Astrocyte (in vitro differentiated cells and primary cell): ENCODE results near the gene DBR1. TPM values are rescaled to one million over a fixed set of nuclear protein-coding genes. Genes with fewer than 3 reads are reported as not detected.

Experiments used
- DNase-seq: peaks from one replicate; pipeline ENCODE4 v3.0.0-alpha.2; 2010; ENCODE audit warnings: low read depth
- FAIRE-seq: peaks from 2 replicates; lab custom pipeline; 2011; peaks lifted over from hg19 to GRCh38; lab: Jason Lieb, UNC
- H2AFZ ChIP-seq: 2 replicates; pipeline ENCODE4 v1.6.0; 2012; ENCODE audit warnings: low read depth, low read length, inconsistent platforms
- H3K27ac ChIP-seq: 2 replicates; pipeline ENCODE4 v1.5.1; 2011; ENCODE audit warnings: low read depth, low read length, inconsistent platforms
- H3K27me3 ChIP-seq: 2 replicates; pipeline ENCODE4 v1.6.0; 2011; ENCODE audit warnings: low read length, inconsistent platforms; ENCODE audit not compliant: insufficient read depth
- H3K36me3 ChIP-seq: 2 replicates; pipeline ENCODE4 v1.5.1; 2011; ENCODE audit warnings: low read length, inconsistent platforms; ENCODE audit not compliant: insufficient read depth
- H3K4me1 ChIP-seq: 2 replicates; pipeline ENCODE4 v1.5.1; 2011; ENCODE audit warnings: low read length, inconsistent platforms; ENCODE audit not compliant: insufficient read depth
- H3K4me2 ChIP-seq: 2 replicates; pipeline ENCODE4 v1.6.0; 2012; ENCODE audit warnings: low read length, inconsistent platforms
- H3K4me3 ChIP-seq: 2 replicates; pipeline ENCODE4 v1.5.1; 2011; ENCODE audit warnings: low read depth, mild to moderate bottlenecking, low read length, inconsistent platforms; ENCODE audit not compliant: insufficient read depth
- H3K79me2 ChIP-seq: 2 replicates; pipeline ENCODE4 v1.6.0; 2012; ENCODE audit warnings: mild to moderate bottlenecking, low read length, inconsistent platforms; ENCODE audit not compliant: insufficient read depth
- H3K9ac ChIP-seq: 2 replicates; pipeline ENCODE4 v1.6.0; 2012; ENCODE audit warnings: mild to moderate bottlenecking, low read length, inconsistent platforms
- H3K9me3 ChIP-seq: 2 replicates; pipeline ENCODE4 v1.5.1; 2012; ENCODE audit warnings: low read depth, mild to moderate bottlenecking, low read length, inconsistent platforms; ENCODE audit not compliant: insufficient read depth
- H4K20me1 ChIP-seq: 2 replicates; pipeline ENCODE4 v1.6.0; 2012; ENCODE audit warnings: low read length, inconsistent platforms; ENCODE audit not compliant: insufficient read depth
- H3K27ac Mint-ChIP-seq: one replicate; pipeline ENCODE4 v1.8.0; 2021; ENCODE audit warnings: mild to moderate bottlenecking, mixed read lengths; ENCODE audit not compliant: unreplicated experiment
- H3K27me3 Mint-ChIP-seq: one replicate; pipeline ENCODE4 v1.8.0; 2021; ENCODE audit warnings: low read depth, mixed read lengths; ENCODE audit not compliant: unreplicated experiment
- H3K36me3 Mint-ChIP-seq: one replicate; pipeline ENCODE4 v1.8.0; 2021; ENCODE audit warnings: low read depth, mixed read lengths; ENCODE audit not compliant: unreplicated experiment
- H3K4me1 Mint-ChIP-seq: one replicate; pipeline ENCODE4 v1.8.0; 2021; ENCODE audit warnings: low read depth, mixed read lengths; ENCODE audit not compliant: unreplicated experiment
- H3K4me3 Mint-ChIP-seq: one replicate; pipeline ENCODE4 v1.8.0; 2021; ENCODE audit warnings: mild to moderate bottlenecking, moderate library complexity, mixed read lengths; ENCODE audit not compliant: unreplicated experiment
- H3K9me3 Mint-ChIP-seq: one replicate; pipeline ENCODE4 v1.8.0; 2021; ENCODE audit warnings: mild to moderate bottlenecking, mixed read lengths; ENCODE audit not compliant: unreplicated experiment
- EZH2 ChIP-seq: IDR thresholded peaks from 2 replicates; pipeline ENCODE4 v1.6.1; 2012; ENCODE audit warnings: mild to moderate bottlenecking, low read length, inconsistent platforms; ENCODE audit not compliant: insufficient read depth
- total RNA-seq: library from RNA; stranded (reverse); gene quantifications from 2 replicates; pipeline ENCODE4 v1.2.1, GENCODE V29; 2021
- TF ChIP-seq, protein P1 (sequence below): IDR thresholded peaks from 2 replicates; pipeline ENCODE4 v1.5.1; 2011; ENCODE audit warnings: low read depth, mild to moderate bottlenecking, inconsistent platforms, low read length, moderate library complexity; ENCODE audit not compliant: insufficient read depth

DBR1 gene
- total RNA-seq, 1 donor from 2014 or later: 14.8 TPM

DNA sequence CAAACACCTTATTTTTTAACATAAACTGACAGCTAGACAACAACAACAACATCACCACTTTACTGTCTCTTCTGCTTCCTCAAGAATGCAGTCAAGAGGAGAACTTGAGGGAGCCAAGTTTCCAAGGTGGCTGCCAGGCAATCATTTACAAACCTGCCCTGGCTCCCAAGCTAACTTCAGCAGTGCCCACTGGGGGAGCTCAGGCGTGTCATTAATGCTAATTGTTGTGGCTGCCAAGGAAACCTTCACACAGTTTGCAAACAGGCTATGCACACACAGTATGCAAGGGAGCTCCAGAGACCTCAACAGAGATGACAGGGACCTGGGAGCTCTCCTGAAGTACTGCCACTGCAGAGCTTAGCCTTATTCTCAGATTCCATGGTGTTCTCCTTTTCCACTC is 61.4 kb downstream of the DBR1 start:
- Histone ChIP-seq H3K9me3 (no peaks in the 10 kb centered on the region), H4K20me1 (peaks cover 35% of the 10 kb centered on the region), H3K4me2 (peak overlapping the region; percentile 91), H3K4me3 (peak overlapping the region; percentile 3), H2AFZ (no peak overlapping the region), H3K9ac (no peak overlapping the region), H3K36me3 (peaks cover 5% of the 10 kb centered on the region), H3K27me3 (no peaks in the 10 kb centered on the region), H3K27ac (no peak overlapping the region), H3K79me2 (peaks cover 65% of the 10 kb centered on the region), H3K4me1 (peaks cover 9% of the 10 kb centered on the region)
- FAIRE-seq (no peak), DNase-seq (peak; percentile 13)
- Mint-ChIP-seq H3K27me3 (no peaks in the 10 kb centered on the region), H3K27ac (peak overlapping the region; percentile 69), H3K4me1 (peaks cover 13% of the 10 kb centered on the region), H3K9me3 (no peaks in the 10 kb centered on the region), H3K4me3 (peak overlapping the region; percentile 94), H3K36me3 (peaks cover 6% of the 10 kb centered on the region)
- TF ChIP-seq, protein P1, sequence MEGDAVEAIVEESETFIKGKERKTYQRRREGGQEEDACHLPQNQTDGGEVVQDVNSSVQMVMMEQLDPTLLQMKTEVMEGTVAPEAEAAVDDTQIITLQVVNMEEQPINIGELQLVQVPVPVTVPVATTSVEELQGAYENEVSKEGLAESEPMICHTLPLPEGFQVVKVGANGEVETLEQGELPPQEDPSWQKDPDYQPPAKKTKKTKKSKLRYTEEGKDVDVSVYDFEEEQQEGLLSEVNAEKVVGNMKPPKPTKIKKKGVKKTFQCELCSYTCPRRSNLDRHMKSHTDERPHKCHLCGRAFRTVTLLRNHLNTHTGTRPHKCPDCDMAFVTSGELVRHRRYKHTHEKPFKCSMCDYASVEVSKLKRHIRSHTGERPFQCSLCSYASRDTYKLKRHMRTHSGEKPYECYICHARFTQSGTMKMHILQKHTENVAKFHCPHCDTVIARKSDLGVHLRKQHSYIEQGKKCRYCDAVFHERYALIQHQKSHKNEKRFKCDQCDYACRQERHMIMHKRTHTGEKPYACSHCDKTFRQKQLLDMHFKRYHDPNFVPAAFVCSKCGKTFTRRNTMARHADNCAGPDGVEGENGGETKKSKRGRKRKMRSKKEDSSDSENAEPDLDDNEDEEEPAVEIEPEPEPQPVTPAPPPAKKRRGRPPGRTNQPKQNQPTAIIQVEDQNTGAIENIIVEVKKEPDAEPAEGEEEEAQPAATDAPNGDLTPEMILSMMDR: no peak
- no peak for TF ChIP-seq EZH2

DNA sequence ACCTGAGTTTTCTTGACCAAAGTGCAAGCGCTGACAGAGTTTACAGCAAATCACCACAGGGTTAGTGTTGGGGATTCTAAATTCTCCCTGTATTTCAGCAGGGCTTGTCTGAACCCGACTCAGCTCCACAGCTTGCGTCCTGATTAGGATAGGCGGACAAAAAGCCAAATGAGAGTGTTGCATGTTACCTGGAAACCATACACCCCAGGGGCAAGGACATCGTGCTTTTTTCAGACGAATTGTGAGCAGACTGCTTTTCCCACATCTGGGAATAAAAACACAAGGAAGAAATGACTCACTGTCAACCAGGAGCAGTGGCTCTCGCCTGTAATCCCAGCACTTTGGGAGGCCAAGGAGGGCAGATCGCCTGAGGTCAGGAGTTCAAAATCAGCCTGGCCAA is 62.4 kb downstream of the DBR1 start:
- Mint-ChIP-seq H3K4me3 (no peak overlapping the region), H3K4me1 (peaks cover 10% of the 10 kb centered on the region), H3K27me3 (no peaks in the 10 kb centered on the region), H3K27ac (peak overlapping the region; percentile 63), H3K9me3 (no peaks in the 10 kb centered on the region), H3K36me3 (peaks cover 11% of the 10 kb centered on the region)
- H3K79me2 ChIP-seq: peaks cover 75% of the 10 kb centered on the region
- no peaks in the 10 kb centered on the region for H3K9me3 ChIP-seq
- TF ChIP-seq EZH2: no peak
- TF ChIP-seq, protein P1: no peak
- H2AFZ ChIP-seq: no peak overlapping the region
- no peak overlapping the region for H3K4me3 ChIP-seq
- FAIRE-seq: no peak
- H3K27ac ChIP-seq: no peak overlapping the region
- peak overlapping the region; percentile 91 for H3K4me2 ChIP-seq
- peaks cover 45% of the 10 kb centered on the region for H4K20me1 ChIP-seq
- no peak for DNase-seq
- no peaks in the 10 kb centered on the region for H3K27me3 ChIP-seq
- no peak overlapping the region for H3K9ac ChIP-seq
- peaks cover 9% of the 10 kb centered on the region for H3K4me1 ChIP-seq
- H3K36me3 ChIP-seq: peaks cover 5% of the 10 kb centered on the region

Other genes with a start within 250 kb of the DBR1 start
- gene CLDN18, start 164.8 kb downstream of the DBR1 start, total RNA-seq: not detected in 2 replicates
- gene DZIP1L, start 59.3 kb downstream of the DBR1 start, total RNA-seq: 19.0 and 19.8 TPM in 2 replicates
- not detected in 2 replicates for gene A4GNT, start 42.5 kb downstream of the DBR1 start, total RNA-seq
- gene ARMC8, start 12.4 kb upstream of the DBR1 start, total RNA-seq: 33.2 and 36.5 TPM in 2 replicates
- gene NME9, start 154.9 kb upstream of the DBR1 start, total RNA-seq: 0.54 and 0.62 TPM in 2 replicates
- 55.4 and 81.8 TPM in 2 replicates for gene MRAS, start 173.7 kb upstream of the DBR1 start, total RNA-seq